Lower lobe of right lung (tissue), 2 donors: Measurements from ENCODE around the gene GMDS. TPM values are rescaled to one million over a fixed set of nuclear protein-coding genes. Genes with fewer than 3 reads are reported as not detected.

ENCODE experiments used
- ATAC-seq, 2 donors: fragments of 200-7000 bp; cut with Tn5 transposase; one replicate each; pipeline ENCODE4 v1.9.1; 2020 to 2022; ENCODE audit warnings: mild to moderate bottlenecking in 2 of 2, moderate library complexity in 2 of 2
- DNase-seq: peaks from one replicate; pipeline ENCODE4 v3.0.0-alpha.2; 2020
- H3K27ac ChIP-seq: fragments of 200-600 bp; one replicate; pipeline ENCODE4 v1.8.0; 2022
- H3K27me3 ChIP-seq: fragments of 200-600 bp; one replicate; pipeline ENCODE4 v1.8.0; 2022; ENCODE audit warnings: low read depth
- H3K36me3 ChIP-seq: fragments of 200-600 bp; one replicate; pipeline ENCODE4 v1.8.0; 2022; ENCODE audit warnings: mild to moderate bottlenecking
- H3K4me1 ChIP-seq: fragments of 200-600 bp; one replicate; pipeline ENCODE4 v1.8.0; 2022
- H3K4me3 ChIP-seq: fragments of 200-600 bp; one replicate; pipeline ENCODE4 v1.8.0; 2022; ENCODE audit warnings: mild to moderate bottlenecking
- H3K9me3 ChIP-seq: fragments of 200-600 bp; one replicate; pipeline ENCODE4 v1.8.0; 2022
- intact Hi-C: fragments of 100-400 bp; cut with DNase I; formaldehyde crosslinking; loops from one replicate; pipeline ENCODE4 v1.11.0; 2022
- total RNA-seq: library from RNA; stranded (reverse); fragmentation: NEBNext Ultra II Directional; extraction: Animal tissue kit (Norgen Biotek cat#: 25700); gene quantifications from one replicate; pipeline ENCODE4 v1.2.1, GENCODE V29; 2021
- TF ChIP-seq, protein P1 (sequence below): fragments of 200-600 bp; IDR thresholded peaks from one replicate; pipeline ENCODE4 v1.8.0; 2022; ENCODE audit warnings: antibody characterized with exemption, mild to moderate bottlenecking
- donor health status: DM: no; HTN: yes; CAD: no; lungs with severe emphysema.

Gene GMDS
- total RNA-seq, 1 donor from 2014 or later: 12.7 TPM

GRCh38 chr6:1603708-1604107 lies 641.7 kb downstream of the GMDS start:
- TF ChIP-seq, protein P1, sequence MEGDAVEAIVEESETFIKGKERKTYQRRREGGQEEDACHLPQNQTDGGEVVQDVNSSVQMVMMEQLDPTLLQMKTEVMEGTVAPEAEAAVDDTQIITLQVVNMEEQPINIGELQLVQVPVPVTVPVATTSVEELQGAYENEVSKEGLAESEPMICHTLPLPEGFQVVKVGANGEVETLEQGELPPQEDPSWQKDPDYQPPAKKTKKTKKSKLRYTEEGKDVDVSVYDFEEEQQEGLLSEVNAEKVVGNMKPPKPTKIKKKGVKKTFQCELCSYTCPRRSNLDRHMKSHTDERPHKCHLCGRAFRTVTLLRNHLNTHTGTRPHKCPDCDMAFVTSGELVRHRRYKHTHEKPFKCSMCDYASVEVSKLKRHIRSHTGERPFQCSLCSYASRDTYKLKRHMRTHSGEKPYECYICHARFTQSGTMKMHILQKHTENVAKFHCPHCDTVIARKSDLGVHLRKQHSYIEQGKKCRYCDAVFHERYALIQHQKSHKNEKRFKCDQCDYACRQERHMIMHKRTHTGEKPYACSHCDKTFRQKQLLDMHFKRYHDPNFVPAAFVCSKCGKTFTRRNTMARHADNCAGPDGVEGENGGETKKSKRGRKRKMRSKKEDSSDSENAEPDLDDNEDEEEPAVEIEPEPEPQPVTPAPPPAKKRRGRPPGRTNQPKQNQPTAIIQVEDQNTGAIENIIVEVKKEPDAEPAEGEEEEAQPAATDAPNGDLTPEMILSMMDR: no peak
- Histone ChIP-seq H3K27ac (no peak overlapping the region), H3K4me1 (peaks cover 44% of the 10 kb centered on the region), H3K36me3 (no peaks in the 10 kb centered on the region), H3K9me3 (no peaks in the 10 kb centered on the region), H3K27me3 (peaks cover 97% of the 10 kb centered on the region), H3K4me3 (no peak overlapping the region)
- DNase-seq: no peak
- intact Hi-C loops: loop anchor here (10.0 kb wide), 1 partner anchor 591 kb away; no protein-coding TSS in a partner anchor
- no peak for ATAC-seq

DNA sequence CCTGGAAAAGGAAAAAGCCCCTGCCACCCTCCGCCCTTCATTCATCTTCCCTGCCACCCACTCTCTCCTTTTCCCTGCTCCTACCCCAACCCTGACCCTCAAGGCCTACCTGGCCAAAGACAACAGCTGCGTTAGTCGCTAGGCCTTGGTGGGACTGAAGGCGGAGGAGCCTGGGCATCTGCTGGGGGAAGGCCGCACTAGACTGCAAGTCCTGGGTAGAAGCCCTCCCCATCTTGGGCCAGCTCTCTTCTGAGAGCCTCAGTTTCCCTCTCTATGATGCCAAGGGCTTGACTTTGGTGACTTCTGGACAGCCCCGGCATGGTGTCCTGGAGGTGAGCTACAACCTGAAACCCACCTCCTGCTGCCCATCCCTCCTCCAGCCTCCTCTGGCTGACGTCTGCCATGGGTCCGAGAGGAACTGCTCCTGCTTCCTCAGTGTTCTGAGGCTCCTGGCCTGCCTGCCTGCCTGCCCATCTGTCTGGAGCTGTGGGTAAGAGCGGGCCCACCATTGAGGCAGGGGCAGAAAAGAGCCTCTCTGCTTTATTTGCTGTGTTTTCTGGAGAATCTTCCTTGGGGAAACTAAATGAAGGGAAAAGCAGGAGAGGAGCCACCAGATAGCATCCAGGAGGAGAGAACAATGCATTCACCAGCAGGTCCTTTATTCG lies 643.2 kb downstream of the GMDS start:
- intact Hi-C loops: loop anchor here (10.0 kb wide), 1 partner anchor 593 kb away; no protein-coding TSS in a partner anchor
- no peaks in the 10 kb centered on the region for H3K36me3 ChIP-seq
- no peak overlapping the region for H3K4me3 ChIP-seq
- no peak overlapping the region for H3K27ac ChIP-seq
- TF ChIP-seq, protein P1: no peak
- H3K9me3 ChIP-seq: no peaks in the 10 kb centered on the region
- ATAC-seq: no peak
- H3K27me3 ChIP-seq: peaks cover 89% of the 10 kb centered on the region
- no peak for DNase-seq
- H3K4me1 ChIP-seq: peaks cover 29% of the 10 kb centered on the region

- no peak for DNase-seq
- Histone ChIP-seq H3K9me3 (no peaks in the 10 kb centered on the region), H3K27ac (no peak overlapping the region), H3K27me3 (peaks cover 81% of the 10 kb centered on the region), H3K36me3 (no peaks in the 10 kb centered on the region), H3K4me3 (no peak overlapping the region), H3K4me1 (peaks cover 23% of the 10 kb centered on the region)
- no peak for ATAC-seq
- intact Hi-C loops: loop anchor here (10.0 kb wide), 1 partner anchor 593 kb away; no protein-coding TSS in a partner anchor
- TF ChIP-seq, protein P1: no peak
Observed at GRCh38 chr6:1601158-1602048, 644.0 kb downstream of the GMDS start.

GRCh38 chr6:1600764-1601157 lies 644.6 kb downstream of the GMDS start:
- no peaks in the 10 kb centered on the region for H3K9me3 ChIP-seq
- H3K27me3 ChIP-seq: peaks cover 79% of the 10 kb centered on the region
- DNase-seq (no peak), ATAC-seq (no peak)
- TF ChIP-seq, protein P1: no peak
- peaks cover 23% of the 10 kb centered on the region for H3K4me1 ChIP-seq
- no peaks in the 10 kb centered on the region for H3K36me3 ChIP-seq
- no peak overlapping the region for H3K27ac ChIP-seq
- intact Hi-C loops: loop anchor here (10.0 kb wide), 1 partner anchor 594 kb away; no protein-coding TSS in a partner anchor
- H3K4me3 ChIP-seq: no peak overlapping the region

DNA sequence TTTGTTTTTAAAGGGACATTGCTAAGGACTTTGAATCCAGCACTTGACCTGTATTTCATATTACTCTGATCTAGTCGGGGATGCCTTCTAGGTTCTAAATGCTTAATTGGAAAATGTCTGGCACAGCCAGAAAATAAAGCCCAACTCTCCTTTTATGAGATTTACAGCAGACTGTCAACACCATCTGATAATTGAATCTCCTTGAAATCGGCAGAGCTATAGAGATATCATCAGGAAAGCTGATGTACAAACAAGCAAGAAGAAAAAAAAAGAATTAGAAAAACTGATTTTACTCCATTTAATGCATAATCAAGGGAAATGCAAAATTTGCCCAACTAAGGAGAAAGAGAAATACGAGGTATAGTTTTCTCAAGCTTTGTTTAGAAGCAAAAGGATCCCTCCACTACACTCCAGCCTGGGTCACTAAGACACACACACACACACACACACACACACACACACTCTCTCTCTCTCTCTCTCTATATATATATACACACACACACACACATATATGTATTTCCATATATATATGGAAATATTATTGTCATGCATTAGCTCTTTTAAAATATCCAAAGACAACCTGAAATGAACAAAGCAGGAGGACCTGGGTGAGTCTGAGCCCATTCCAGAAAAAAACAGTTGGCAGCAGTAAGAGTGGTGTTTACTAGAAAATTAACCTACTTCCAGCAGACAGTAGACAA lies 645.2 kb downstream of the GMDS start:
- DNase-seq: no peak
- Histone ChIP-seq H3K4me3 (no peak overlapping the region), H3K27me3 (peaks cover 79% of the 10 kb centered on the region), H3K4me1 (peaks cover 18% of the 10 kb centered on the region), H3K36me3 (no peaks in the 10 kb centered on the region), H3K27ac (no peak overlapping the region), H3K9me3 (no peaks in the 10 kb centered on the region)
- no peak for ATAC-seq
- TF ChIP-seq, protein P1: no peak
- intact Hi-C loops: loop anchor here (10.0 kb wide), 1 partner anchor 595 kb away; no protein-coding TSS in a partner anchor
